ENCODE results near the gene BST1.

Gene BST1

DNA sequence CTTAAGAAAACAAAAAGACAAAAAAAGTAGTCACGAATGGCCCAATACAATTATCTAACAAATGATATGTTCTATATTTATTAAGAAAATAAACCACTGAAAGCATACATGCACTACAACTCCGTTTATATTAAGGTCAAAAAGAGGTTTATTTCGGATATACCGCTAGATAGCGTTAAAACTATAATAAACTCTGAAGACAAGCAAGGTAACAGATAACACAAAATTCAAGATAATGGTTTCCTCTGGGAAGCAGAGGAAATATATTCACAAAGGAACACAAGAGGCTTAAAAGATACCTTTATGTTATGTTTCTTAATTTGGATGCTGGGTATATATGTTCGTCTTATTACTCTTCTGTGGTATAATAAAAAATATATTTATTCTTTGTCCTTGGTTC lies 26.0 kb upstream of the BST1 start:
- DNase-seq (ENCODE audit: low read depth) = no peak

DNA sequence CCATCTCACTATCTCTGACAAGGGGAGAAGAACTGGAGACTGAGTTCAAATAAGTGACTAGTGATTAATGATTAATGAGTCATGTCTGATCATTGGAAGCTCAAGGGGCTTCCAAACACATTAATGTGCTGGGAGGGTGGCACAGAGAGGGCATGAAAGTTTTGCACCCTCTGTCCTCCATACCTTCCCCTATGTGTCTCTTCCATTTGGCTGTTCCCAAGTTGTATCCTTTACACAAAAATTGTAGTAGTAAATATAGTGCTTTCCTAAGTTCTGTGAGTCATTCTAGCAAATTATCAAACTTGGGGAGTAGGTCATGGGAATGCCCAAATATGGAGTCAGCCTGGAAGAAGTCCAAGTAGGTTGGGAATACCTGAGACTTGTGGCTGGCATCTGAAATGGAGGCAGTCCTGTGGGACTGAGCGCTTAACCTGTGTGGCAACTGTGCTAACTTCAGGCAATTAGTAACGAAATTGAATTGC lies 25.3 kb upstream of the BST1 start:
- DNase-seq (ENCODE audit: low read depth) = no peak

DNA sequence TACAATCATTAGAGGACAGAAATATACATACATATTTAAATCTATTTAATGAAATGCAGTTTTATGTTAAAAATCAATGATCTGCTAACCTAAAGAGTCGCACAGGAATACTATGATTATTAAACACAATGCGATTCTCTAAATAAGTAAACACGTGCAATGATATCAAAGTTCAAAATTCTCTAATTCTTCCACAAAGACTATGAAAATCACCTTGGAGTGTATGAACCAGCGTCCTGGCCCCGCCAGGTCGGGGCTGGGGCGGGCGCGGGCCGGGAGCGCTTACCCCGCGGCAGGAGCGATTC lies 21.8 kb upstream of the BST1 start:
- no peak for DNase-seq (ENCODE audit: low read depth)

DNA sequence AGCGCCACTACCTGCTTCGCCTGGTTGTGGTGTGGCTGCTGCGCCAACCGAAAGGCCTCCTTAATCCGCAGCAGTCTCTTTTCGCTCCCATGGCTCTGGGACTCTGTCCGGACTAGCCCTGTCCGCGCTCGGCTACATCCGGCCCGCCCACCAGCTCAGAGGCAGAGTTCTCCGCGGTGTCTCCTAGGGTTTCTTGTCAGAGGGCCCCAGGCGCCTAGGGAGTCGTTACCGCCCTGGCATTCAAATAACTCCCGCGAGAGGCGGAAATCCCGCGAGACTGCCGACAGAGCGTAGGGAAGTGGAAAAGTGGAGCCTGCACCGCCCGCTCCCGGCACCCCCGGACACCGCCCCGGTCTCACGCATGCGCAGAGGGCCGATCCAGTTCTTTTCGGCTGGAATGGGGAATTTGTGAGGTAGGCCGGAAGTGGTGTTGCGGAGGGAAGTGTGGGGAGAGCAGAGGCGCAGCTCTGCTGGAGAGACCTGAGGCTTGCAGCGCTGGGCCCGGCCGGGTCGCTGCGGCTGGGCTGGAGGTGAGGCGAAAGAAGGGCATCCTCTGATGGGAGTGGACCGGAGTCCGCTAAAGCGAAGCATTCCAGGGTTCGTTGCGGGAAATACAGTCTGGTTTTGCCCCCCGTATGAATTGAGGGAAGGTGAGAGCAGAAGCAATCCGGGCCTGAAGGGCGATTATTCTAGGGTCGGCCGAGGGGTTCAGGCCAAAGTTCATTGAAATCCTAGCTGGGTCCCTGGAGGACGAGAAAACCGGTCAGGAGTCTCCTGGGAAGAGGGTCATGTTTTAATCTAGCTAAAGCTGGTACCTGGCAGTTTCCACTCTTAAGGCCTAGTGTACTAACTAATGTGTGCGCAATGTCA lies 21.3 kb upstream of the BST1 start, which contains the start of gene FAM200B:
Gene FAM200B (plus strand): TSS at position 456 of the 870 bp plus-strand sequence. CDS start 5,151 bp downstream, outside the sequence.
- peak; percentile 89 for DNase-seq (ENCODE audit: low read depth)

DNA sequence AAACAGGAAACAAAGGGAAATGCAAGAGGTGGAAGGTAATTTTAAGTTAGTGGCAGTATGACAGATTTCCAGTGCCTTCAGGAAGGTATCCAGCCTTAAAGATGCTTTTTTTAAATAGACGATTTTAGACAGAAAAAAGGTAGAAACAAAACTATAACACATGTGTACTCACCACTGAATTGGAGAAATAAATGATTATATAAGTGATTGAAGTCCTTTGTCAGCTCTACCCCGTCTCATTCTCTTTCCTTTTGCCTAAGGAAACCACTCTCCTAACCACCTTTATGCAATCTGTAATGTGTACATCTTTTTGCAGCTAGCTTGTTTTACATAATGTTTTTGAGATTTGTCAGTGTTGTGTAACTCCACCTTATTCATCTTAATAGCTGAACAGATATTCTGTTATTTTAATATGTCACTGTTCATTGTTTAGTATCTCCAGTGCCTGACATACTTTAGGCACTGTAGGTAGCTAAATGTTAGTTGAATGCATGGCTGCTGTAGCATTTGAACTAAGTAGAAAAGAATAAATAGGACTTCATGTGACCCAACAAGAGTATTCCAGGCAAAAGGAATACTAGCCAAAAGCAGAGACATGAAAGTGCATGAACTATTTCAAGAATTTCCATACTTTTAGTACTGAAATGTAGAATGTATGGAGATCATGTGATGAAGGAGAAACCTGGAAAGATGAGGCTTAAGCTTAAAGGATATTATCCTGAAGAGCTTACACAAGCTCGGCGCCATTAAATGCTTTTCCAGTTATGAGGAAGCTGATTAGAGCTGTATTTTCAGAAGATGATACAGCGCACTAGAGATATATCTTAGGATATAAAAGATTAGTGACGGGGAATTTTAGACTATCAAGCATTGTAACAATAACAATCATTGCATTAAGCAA lies 20.4 kb upstream of the BST1 start:
- no peak for DNase-seq (ENCODE audit: low read depth)

DNA sequence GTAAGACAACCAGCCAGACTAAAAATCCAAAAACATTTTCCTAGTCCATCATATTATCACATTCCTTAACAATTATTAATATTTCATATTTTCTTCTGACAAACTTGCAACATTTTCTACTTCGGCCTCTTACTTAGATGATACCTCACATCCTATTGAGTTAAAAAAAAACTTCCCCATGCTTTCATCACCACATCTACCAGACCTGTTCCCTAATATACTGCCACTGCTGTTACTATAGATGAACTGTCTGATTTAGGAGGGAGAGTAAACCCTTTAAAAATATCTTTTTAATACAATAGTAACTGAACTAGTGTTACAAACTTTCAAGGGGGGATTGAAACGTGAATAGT lies 19.7 kb upstream of the BST1 start:
- no peak for DNase-seq (ENCODE audit: low read depth)

DNA sequence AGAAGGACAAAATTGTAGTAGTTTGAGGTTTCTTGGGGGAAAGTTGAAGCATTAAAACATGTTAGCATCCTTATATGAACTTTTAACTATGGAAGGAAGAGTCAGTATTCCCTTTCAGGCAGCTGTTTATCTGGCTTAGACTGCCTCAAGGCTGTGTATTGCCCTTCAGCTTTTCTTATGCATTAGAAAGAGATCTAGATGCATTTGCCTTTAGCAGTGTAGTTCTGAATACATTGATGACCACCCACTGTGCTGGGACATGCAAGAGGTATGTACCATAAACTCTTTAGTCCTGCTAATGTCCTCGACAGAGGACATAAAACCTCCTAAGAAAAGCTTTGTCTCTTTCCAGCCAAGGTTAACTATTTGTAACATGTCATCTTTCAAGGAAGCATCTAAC lies 18.4 kb upstream of the BST1 start:
- no peak for DNase-seq (ENCODE audit: low read depth)

DNA sequence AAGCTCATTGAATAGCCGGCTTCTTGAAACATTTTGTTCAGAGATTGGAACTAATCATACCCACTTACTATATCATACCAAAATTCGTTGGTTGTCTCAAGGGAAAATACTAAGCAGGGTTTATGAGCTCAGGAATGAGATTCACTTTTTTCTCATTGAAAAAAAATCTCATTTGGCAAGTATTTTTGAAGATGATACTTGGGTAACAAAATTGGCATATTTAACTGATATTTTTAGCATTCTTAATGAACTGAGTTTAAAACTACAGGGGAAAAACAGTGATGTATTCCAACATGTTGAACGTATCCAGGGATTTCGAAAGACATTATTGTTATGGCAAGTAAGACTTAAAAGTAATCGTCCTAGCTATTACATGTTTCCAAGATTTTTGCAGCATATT lies 14.8 kb upstream of the BST1 start:
- DNase-seq (ENCODE audit: low read depth) = no peak

DNA sequence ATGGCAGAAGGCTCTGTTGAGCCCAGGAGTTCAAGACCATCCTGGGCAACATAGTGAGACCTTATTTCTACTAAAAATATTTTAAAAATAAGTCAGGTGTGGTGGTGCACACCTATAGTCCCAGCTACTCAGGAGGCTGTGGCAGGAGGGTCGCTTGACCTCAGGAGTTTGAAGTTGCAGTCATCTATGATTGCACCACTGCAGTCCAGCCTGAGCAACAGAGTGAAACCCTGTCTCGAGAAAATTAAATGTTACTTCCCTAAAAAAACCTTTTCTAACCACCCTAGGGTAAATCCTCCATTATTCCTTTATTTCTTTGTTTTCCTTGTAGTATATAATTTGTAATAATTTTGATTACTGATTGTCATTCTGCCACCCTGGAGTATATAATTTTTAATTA lies 13.3 kb upstream of the BST1 start:
- DNase-seq (ENCODE audit: low read depth) = no peak

DNA sequence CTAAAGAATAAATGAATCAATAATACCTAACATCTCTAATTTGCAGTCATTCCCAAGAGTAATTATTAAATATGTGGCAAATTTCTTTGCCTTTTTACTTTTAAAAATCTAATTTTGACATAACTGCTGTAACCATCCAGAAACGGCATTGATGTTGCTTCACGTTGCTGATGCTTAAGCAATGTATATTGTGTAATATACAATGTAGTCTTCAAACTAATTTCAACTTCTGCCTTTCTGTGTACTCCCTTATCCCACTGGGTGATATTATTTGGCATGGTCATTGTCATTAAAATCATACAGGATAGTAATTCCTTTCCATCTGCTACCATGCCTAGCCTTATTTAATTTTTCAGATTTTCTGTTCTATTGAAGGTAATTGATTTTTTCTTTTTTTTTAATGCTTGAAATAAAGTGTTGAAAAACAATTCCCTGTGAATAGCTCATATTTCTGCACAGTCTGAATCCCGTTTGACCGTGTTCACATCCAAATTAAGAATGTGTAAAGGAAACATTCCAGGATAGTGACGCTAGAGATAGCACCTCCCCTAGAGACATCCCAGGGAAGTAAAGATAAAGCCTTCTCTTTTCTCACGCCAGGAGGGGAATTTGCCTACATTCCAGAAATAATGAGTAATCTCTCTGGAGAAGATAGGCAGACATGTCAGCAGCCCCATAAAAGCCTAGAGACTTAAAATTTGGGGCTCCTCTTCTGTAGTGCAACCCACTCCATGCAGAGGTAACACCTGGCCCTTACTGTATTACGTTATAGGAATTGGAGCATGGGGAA lies 12.7 kb upstream of the BST1 start:
- DNase-seq (ENCODE audit: low read depth) = peak; percentile 89

DNA sequence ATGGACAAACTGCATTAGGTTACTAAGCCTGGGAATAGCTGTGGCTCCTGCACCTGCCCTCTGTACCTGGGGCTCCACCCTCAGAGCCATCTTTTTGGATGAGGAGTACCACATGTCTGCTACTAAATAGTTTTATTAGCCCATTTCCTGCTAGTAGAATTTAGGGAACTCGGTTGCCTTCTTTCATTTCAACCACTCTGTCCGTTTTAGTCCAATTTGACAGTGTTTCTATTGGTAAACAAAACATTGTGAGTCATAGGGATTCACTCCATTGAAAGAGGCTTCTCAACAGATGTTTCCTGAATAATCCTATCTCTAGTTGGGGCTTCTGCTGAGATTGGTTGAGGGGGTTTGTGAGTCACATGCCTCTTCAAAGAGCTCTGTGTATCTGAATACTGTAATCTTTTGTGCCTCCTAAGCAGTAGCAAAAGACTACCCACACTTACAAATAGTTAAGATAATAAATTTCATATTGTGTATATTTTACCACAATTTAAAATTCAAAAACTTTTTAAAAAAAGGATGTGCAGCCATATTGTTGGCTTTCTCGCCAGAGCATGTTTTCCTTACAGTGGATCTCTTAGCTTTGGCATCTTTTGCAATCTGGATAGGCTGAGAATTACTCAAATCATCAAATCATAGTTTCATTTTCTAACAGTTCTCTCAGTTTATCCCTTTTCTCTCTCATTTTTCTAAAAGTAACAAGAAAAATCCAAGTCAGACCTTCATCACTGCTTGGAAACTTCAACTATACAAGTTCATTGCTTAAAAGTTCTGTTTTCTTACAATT lies 11.3 kb upstream of the BST1 start:
- DNase-seq (ENCODE audit: low read depth) = peak; percentile 62

DNA sequence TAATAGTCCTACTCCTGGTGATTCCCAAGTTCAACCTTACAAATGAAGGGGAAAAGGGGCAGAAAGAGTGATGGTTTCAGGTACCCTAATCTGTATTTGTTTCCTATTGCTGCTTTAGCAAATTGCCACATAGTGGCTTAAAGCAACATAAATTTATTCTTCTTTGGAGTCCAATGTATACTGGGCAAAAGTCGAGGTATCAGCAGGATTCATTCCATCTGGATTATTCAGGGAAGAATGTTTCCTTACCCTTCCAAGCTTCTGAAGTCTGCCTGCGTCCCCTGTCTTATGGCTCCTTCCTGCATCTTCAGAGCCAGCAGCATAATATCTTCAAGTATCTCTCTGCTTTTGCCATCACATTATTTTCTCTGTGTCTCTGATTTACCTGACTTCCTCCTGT lies 10.3 kb upstream of the BST1 start:
- no peak for DNase-seq (ENCODE audit: low read depth)

DNA sequence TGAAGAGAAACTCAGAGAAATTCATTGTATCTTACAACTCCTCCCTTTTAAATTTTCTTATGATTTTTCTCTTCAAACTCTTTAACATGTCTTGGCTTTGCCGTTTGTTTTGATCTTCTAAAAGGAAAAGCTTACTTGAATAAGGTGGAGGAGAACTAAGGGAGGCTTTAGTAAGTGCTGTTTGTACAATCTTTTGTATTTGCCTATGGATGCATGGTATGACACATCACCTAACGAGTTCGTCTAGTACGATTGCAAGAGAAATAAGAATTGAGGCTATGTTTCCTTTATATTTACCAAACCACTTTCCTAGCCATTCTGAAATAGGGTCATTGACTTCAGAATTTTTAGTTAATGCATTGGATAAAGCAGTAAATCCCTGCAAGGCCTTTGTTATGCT lies 8.4 kb upstream of the BST1 start:
- no peak for DNase-seq (ENCODE audit: low read depth)

DNA sequence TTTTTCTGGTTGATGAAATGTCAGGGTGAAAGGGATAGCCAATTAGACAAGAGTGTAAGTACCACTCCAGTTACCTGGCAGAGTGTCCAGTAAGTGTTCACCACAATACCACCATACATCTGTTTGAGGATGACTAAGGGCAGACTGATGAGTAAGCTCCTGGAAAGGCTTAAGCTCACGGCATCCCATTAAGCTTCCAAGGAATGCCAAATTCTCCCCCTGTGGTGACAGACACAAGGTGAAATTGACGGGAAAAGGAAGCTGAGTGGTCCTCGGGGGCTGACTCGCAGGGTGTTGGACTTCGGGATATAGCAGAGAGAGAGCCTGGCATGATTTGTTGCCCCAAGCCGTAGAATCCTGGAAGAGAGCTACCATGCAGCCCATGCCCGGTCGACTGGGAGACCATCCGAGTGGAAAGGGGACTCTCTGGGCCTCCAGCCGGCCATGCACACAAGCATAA lies 7.6 kb upstream of the BST1 start:
- peak; percentile 92 for DNase-seq (ENCODE audit: low read depth)

DNA sequence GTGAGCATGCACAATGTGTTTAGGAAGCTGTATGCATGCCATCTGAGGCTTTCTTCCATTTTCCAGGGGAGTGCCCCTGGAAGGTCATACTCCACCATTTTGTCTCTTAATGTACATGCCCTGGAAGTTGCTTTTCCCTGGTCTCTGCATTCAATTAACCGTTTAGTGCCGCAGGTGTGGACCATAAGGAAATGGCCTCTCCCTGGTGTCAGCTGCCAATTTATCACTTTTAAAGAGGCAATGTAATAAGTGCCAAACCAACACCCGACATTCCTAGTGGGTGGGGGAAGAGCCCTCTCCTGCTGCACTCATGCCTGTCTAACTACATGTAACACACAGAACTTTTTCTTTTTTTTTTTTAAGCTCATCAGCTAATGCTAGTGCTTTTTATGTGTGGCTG lies 7.1 kb upstream of the BST1 start:
- no peak for DNase-seq (ENCODE audit: low read depth)

DNA sequence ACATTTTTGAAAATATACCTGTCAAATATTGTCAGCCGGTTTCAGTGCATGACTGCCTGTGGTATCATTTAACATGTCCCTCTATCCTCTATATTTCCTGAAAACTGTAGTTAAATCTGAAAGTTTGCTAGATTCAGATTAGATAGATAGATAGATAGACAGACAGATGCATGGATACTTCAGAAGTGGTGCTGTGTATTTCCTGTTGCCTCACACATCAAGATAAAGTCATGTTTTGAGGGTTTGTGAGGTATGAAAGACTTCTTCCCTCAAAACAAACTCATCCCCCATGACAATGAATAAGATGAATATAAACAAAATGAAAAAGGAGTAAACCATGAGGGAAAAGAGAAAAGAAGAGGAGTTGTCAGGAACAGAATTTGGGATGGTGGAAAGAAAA lies 6.0 kb upstream of the BST1 start:
- no peak for DNase-seq (ENCODE audit: low read depth)

DNA sequence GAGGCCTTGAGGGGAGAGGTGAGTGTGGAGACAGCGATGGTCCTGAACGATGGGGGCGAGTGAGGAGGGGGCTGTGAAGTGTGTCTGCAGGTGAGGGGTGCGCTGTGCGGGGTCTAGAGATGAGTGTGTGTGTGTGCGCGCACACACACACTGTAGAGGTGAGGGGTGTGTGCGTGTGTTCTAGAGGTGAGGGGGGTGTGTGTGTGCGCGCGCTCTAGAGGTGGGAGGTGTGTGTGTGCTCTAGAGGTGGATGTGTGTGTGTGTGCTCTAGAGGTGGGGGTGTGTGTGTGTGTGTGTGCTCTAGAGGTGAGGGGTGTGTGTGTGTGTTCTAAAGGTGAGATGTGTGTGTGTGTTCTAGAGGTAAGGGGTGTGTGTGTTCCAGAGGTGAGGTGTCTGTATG lies 574 bp downstream of the BST1 start:
- no peak for DNase-seq (ENCODE audit: low read depth)

DNA sequence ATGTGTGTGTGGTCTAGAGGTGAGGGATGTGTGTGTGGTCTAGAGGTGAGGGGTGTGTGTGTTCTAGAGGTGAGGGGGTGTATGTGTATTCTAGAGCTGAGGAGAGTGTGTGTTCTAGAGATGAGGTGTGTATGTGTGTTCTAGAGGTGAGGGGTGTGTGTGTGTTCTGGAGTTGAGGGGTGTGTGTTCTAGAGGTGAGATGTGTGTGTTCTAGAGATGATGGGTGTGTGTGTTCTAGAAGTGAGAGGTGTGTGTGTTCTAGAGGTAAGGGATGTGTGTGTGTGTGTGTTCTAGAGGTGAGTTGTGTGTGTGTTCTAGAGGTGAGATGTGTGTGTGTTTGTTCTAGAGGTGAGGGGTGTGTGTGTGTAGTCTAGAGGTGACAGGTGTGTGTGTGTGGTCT lies 1.3 kb downstream of the BST1 start:
- DNase-seq (ENCODE audit: low read depth) = no peak

DNA sequence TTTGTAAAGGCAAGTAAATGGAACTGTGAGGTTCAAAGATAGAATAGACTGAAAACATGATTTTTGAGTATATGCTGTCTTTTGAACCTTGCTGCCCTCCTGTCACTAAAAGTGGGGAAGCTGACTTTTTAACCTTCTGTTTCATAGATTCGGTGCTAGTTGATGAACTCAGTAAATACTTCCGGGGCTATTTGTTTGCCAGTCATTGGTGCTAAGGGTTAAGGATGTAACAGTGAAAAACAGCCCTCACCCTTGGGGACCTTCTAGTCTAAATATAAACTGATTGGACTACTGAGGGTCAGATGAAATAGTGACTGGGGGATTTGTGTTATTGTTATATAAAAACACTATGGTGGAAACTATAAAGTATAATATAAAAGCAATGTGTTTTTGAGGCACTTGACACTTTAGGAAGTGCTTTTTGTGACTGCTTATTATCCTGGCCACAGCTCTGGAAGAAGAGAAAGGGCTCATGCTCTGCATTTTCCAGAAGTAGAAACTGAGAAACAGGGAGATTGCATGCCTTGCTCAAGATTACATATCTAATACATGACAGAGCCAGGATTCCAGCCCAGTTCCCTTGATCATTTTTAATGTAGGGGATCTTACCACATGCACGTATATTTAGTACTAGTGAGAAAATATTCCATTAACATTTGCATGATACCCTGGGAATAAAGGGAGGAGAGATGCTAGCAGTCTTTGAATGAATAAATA lies 3.9 kb downstream of the BST1 start:
- DNase-seq (ENCODE audit: low read depth) = no peak

DNA sequence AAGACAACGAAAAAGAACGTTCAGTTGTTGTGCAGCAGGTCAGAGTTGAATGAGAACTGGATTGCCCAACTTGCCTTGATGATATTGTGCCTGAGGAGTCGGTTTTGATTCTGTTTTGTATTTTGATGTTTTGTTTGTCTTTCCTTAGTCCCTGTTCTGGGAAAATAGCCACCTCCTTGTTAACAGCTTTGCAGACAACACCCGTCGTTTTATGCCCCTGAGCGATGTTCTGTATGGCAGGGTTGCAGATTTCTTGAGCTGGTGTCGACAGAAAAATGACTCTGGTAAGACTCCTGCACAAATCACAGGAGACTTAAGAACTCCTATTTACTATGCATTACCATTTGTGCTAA lies 4.5 kb downstream of the BST1 start:
- no peak for DNase-seq (ENCODE audit: low read depth)

DNA sequence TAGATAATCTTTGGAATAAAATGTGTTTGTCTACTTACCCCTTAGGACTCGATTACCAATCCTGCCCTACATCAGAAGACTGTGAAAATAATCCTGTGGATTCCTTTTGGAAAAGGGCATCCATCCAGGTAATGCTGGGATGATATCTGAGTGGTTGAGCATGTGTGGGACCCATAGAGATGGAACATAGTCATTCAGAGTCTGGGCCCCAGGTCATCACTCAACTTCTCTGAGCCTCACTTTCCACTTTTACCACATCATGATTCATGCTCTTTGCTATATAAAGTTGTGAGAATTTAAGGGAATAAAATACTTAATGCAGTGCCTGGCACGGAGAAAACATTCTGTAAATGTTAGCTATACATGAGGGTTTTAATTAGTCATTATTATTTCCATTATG lies 8.9 kb downstream of the BST1 start:
- no peak for DNase-seq (ENCODE audit: low read depth)
